Neural progenitor cell (in vitro differentiated cells): ENCODE results near the gene RNMT.

ENCODE experiments used
- EZH2 ChIP-seq: fragments of 200-600 bp; sonication (generic); IDR thresholded peaks from 2 replicates; pipeline ENCODE4 v1.6.1; 2017; ENCODE audit warnings: antibody characterized with exemption, mild to moderate bottlenecking, moderate library complexity
- TF ChIP-seq, protein P1 (sequence below): fragments of 200-600 bp; sonication (generic); IDR thresholded peaks from 2 replicates; pipeline ENCODE4 v1.5.1; 2017; ENCODE audit warnings: antibody characterized with exemption, mild to moderate bottlenecking

DNA sequence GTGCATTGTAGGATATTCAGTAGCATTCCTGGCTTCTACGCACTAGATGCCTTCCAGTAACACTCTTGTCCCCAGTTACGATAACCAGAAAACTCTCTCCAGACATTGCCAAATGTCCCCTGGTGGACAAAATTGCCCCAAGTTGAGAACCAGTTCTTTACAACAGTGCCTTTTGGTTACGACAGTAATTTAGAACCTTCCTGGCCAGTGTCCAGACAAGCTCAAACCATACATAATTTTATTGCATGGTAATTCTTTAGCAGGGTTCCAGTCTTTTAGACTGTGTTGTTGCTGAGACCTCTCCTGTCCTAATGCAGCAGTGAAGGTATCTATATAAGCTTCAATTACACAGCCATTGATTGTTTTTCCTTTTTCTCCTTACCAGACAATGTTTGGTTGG is 20.2 kb downstream of the RNMT start:
- TF ChIP-seq, protein P1, sequence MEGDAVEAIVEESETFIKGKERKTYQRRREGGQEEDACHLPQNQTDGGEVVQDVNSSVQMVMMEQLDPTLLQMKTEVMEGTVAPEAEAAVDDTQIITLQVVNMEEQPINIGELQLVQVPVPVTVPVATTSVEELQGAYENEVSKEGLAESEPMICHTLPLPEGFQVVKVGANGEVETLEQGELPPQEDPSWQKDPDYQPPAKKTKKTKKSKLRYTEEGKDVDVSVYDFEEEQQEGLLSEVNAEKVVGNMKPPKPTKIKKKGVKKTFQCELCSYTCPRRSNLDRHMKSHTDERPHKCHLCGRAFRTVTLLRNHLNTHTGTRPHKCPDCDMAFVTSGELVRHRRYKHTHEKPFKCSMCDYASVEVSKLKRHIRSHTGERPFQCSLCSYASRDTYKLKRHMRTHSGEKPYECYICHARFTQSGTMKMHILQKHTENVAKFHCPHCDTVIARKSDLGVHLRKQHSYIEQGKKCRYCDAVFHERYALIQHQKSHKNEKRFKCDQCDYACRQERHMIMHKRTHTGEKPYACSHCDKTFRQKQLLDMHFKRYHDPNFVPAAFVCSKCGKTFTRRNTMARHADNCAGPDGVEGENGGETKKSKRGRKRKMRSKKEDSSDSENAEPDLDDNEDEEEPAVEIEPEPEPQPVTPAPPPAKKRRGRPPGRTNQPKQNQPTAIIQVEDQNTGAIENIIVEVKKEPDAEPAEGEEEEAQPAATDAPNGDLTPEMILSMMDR = no peak
- no peak for TF ChIP-seq EZH2
